HepG2 (cell line): Measurements from ENCODE around the gene GALNT17. TPM values are rescaled to one million over a fixed set of nuclear protein-coding genes. Genes with fewer than 3 reads are reported as not detected.

Experiments
- ATAC-seq: fragments of 200-7000 bp; cut with Tn5 transposase; 3 replicates; pipeline ENCODE4 v1.9.1; 2020; ENCODE audit warnings: mild to moderate bottlenecking, moderate library complexity
- BruUV-seq: library from RNA; stranded (reverse); fragments of 400-500 nt; replicated peaks from 2 replicates; lab custom pipeline; 2021; lab: Mats Ljungman, UMichigan
- CTCF ChIA-PET: fragments of 300-600 bp; formaldehyde crosslinking; extraction: SDS; loops from one replicate; lab custom pipeline; 2021; ENCODE audit warnings: low total read pairs, inconsistent platforms, low intra/inter-chr PET ratio; lab: Yijun Ruan, JAX
- POLR2A ChIA-PET: fragments of 350-600 bp; sonication (Branson Sonifier 250); formaldehyde crosslinking; loops from one replicate; lab custom pipeline; 2020; ENCODE audit warnings: antibody characterized with exemption, inconsistent platforms; lab: Yijun Ruan, JAX
- DNase-seq: peaks from one replicate; pipeline ENCODE4 v3.0.0-alpha.2; 2015; ENCODE audit warnings: low spot score
- FAIRE-seq: peaks from 3 replicates; lab custom pipeline; 2011; peaks lifted over from hg19 to GRCh38; lab: Jason Lieb, UNC
- H2AFZ ChIP-seq: one replicate; pipeline ENCODE4 v1.6.1; 2011; ENCODE audit warnings: low read length, inconsistent platforms
- H3K27ac ChIP-seq: fragments of 300-600 bp; 3 replicates; pipeline ENCODE4 v1.8.0; 2011; ENCODE audit warnings: mixed run types, mild to moderate bottlenecking, mixed read lengths, low read length, inconsistent platforms; ENCODE audit not compliant: insufficient read depth; ENCODE audit errors: extremely low read length
- H3K27me3 ChIP-seq, 2 experiments: fragments of 200-600 bp in 1 of 2; 2 replicates in 1 of 2; 3 replicates in 1 of 2; pipeline versions ENCODE4 v1.6.0 to v1.8.0; 2011; ENCODE audit warnings: low read length in 2 of 2, mild to moderate bottlenecking in 2 of 2, moderate library complexity in 2 of 2, inconsistent platforms in 1 of 2; ENCODE audit not compliant: insufficient read depth in 2 of 2, control insufficient read depth in 1 of 2
- H3K36me3 ChIP-seq, 2 experiments: fragments of 200-600 bp in 1 of 2; replicated peaks in 1 of 2; 2 replicates in 1 of 2; 3 replicates in 1 of 2; pipeline versions ENCODE4 v1.5.1 to v1.8.0; 2011; ENCODE audit warnings: low read length in 2 of 2, inconsistent platforms in 1 of 2; ENCODE audit not compliant: insufficient read depth in 2 of 2, control insufficient read depth in 1 of 2
- H3K4me1 ChIP-seq: 2 replicates; pipeline ENCODE4 v1.5.1; 2012; ENCODE audit warnings: low read length, inconsistent platforms; ENCODE audit not compliant: insufficient read depth
- H3K4me2 ChIP-seq: 2 replicates; pipeline ENCODE4 v1.6.0; 2011; ENCODE audit warnings: low read depth, low read length, inconsistent platforms
- H3K4me3 ChIP-seq, 3 experiments: fragments of 200-600 bp in 1 of 3; sonication (generic), shearing (Covaris generic) in 1 of 3; replicated peaks in 1 of 3; 2 replicates each; pipeline ENCODE4 v1.5.1; 2011 to 2016; ENCODE audit warnings: low read length in 3 of 3, inconsistent platforms in 2 of 3, low read depth in 2 of 3, mild to moderate bottlenecking in 2 of 3, control low read depth in 1 of 3, mixed read lengths in 1 of 3; ENCODE audit not compliant: insufficient read depth in 1 of 3
- H3K79me2 ChIP-seq: one replicate; pipeline ENCODE4 v1.6.1; 2011; ENCODE audit warnings: low read length, inconsistent platforms; ENCODE audit not compliant: insufficient read depth
- H3K9ac ChIP-seq: 2 replicates; pipeline ENCODE4 v1.6.0; 2011; ENCODE audit warnings: mild to moderate bottlenecking, low read depth, low read length, inconsistent platforms; ENCODE audit not compliant: insufficient read depth
- H3K9me3 ChIP-seq: 2 replicates; pipeline ENCODE4 v1.5.1; 2012; ENCODE audit warnings: mild to moderate bottlenecking, low read length
- H4K20me1 ChIP-seq: 2 replicates; pipeline ENCODE4 v1.6.0; 2011; ENCODE audit warnings: inconsistent platforms, mild to moderate bottlenecking, low read length, moderate library complexity; ENCODE audit not compliant: insufficient read depth
- CHCHD3 ChIP-seq: sonication (generic); formaldehyde crosslinking; IDR thresholded peaks from 2 replicates; pipeline ENCODE4 v1.8.0; 2022; ENCODE audit warnings: mild to moderate bottlenecking, missing genetic modification reagents, moderate library complexity
- CHD4 ChIP-seq: fragments of 200-600 bp; sonication (generic); IDR thresholded peaks from 2 replicates; pipeline ENCODE4 v1.7.0; 2017; ENCODE audit warnings: mild to moderate bottlenecking, low read length, borderline replicate concordance
- FLYWCH1 ChIP-seq: sonication (generic); formaldehyde crosslinking; IDR thresholded peaks from 2 replicates; pipeline ENCODE4 v1.8.1; 2023; ENCODE audit warnings: mild to moderate bottlenecking, missing genetic modification reagents
- KLF11 ChIP-seq: IDR thresholded peaks from 2 replicates; pipeline ENCODE4 v1.6.1; 2016; ENCODE audit warnings: missing compliant biosample characterization
- SRF ChIP-seq: IDR thresholded peaks from 2 replicates; pipeline ENCODE4 v1.6.1; 2011; ENCODE audit warnings: mild to moderate bottlenecking, low read depth, low read length, moderate library complexity
- TAF15 ChIP-seq: fragments of 200-400 bp; formaldehyde crosslinking; IDR thresholded peaks from one replicate; pipeline ENCODE4 v1.6.1; 2018; ENCODE audit warnings: mild to moderate bottlenecking, low read depth, low read length; ENCODE audit not compliant: poor library complexity, severe bottlenecking
- TSC22D2 ChIP-seq: sonication (generic); formaldehyde crosslinking; IDR thresholded peaks from 2 replicates; pipeline ENCODE4 v1.5.1; 2020; ENCODE audit warnings: missing genetic modification reagents, mild to moderate bottlenecking, borderline replicate concordance
- ZFP1 ChIP-seq: IDR thresholded peaks from 2 replicates; pipeline ENCODE4 v1.6.1; 2016
- ZKSCAN5 ChIP-seq: sonication (generic); formaldehyde crosslinking; IDR thresholded peaks from 2 replicates; pipeline ENCODE4 v1.5.1; 2020; ENCODE audit warnings: mild to moderate bottlenecking, missing genetic modification reagents
- ZNF160 ChIP-seq: sonication (generic); formaldehyde crosslinking; IDR thresholded peaks from 2 replicates; pipeline ENCODE4 v1.8.0; 2022; ENCODE audit warnings: mild to moderate bottlenecking, inconsistent platforms, missing genetic modification reagents
- WGBS: methylation state at CpG from one replicate; pipeline ENCODE4 v1.1.6; 2017; ENCODE audit warnings: low lambda C conversion rate; 5-methylcytosine and 5-hydroxymethylcytosine counted together
- in situ Hi-C: cut with HindIII; loops from 2 replicates; pipeline ENCODE4 v1.10.0; 2017; ENCODE audit warnings: low pct_unique_long_range_greater_than_20kb; ENCODE audit not compliant: extremely low pct_ligation_motif_present
- intact Hi-C: fragments of 100-400 bp; cut with micrococcal nuclease; formaldehyde crosslinking; loops from one replicate; pipeline ENCODE4 v1.10.0; 2022; ENCODE audit not compliant: unreplicated experiment
- polyA plus RNA-seq, 8 experiments: library from polyadenylated mRNA; depleted of rRNA in 3 of 8; stranded (reverse) in 7 of 8; unstranded in 1 of 8; fragments of >200 nt; fragmentation: Illumina TruSeq in 4 of 8; extraction: Trizol in 4 of 8; gene quantifications; 2 replicates each; pipeline versions ENCODE4 v1.2.1 to v1.2.3, GENCODE V29; 2011 to 2016; ENCODE audit warnings: low read depth in 4 of 8, missing spikeins in 1 of 8, mixed read lengths in 1 of 8; ENCODE audit not compliant: insufficient read depth in 1 of 8
- total RNA-seq, 5 experiments: library from RNA; depleted of rRNA; stranded (reverse); fragments of >200 nt; fragmentation: Illumina TruSeq; extraction: Trizol; gene quantifications; 2 replicates each; pipeline ENCODE4 v1.2.3, GENCODE V29; 2016; ENCODE audit warnings: low read depth in 1 of 5
- TF ChIP-seq, protein P1 (sequence below): sonication (generic); formaldehyde crosslinking; IDR thresholded peaks from 2 replicates; pipeline ENCODE4 v1.4.0; 2020; ENCODE audit warnings: missing genetic modification reagents, borderline replicate concordance
- TF ChIP-seq, protein P2 (sequence below), 2 experiments: fragments of 450-650 bp in 1 of 2; sonication (generic) in 1 of 2; formaldehyde crosslinking in 1 of 2; IDR thresholded peaks; 2 replicates each; pipeline versions ENCODE4 v1.6.1 to v1.8.0; 2016 to 2022; ENCODE audit warnings: antibody characterized with exemption in 1 of 2, mild to moderate bottlenecking in 1 of 2, missing genetic modification reagents in 1 of 2

GALNT17 gene
- total and polyA plus RNA-seq, 2 of the 13 experiments (the other 11 are each of a cell fraction or from before 2014, with no cell fraction given): not detected

DNA sequence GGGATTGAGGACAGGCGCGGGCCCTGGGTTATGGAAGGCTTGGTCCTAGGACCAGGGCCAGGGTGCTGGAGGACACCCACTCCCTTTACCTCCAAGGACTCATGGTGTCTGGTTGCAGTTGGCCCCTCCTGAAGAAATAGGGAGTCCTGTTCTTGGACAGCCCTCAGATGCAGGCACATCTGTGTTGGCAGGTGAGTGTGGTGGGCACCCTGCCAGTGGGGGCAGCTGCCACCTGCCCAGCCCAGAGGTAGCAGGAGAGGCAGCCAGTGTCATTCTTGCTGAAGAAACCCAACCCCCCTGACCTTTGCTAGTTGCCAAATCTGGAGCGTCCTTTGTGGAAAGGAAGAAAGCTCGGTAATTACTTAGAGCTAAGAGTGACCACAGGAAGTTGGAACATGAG, 8.3 kb downstream of the GALNT17 start:
- intact Hi-C loops (no loop called here), in situ Hi-C loops (no loop called here)
- CTCF ChIA-PET: no interaction called here
- no peak overlapping the region for H3K9ac ChIP-seq
- no peak overlapping the region for H3K27ac ChIP-seq
- POLR2A ChIA-PET: no interaction called here
- BruUV-seq: no TSS peak
- ATAC-seq (no peak), DNase-seq (no peak), FAIRE-seq (no peak)
- no peaks in the 10 kb centered on the region; a peak in 1 of 5 replicates for H3K27me3 ChIP-seq
- no peaks in the 10 kb centered on the region for H3K36me3 ChIP-seq
- H3K4me2 ChIP-seq: no peak overlapping the region
- no peak overlapping the region for H3K4me3 ChIP-seq
- WGBS: 21% methylated on average over 2 of the region's 4 CpGs
- H3K79me2 ChIP-seq: no peaks in the 10 kb centered on the region
- no peaks in the 10 kb centered on the region for H3K9me3 ChIP-seq
- H4K20me1 ChIP-seq: no peaks in the 10 kb centered on the region
- no peak overlapping the region for H2AFZ ChIP-seq
- H3K4me1 ChIP-seq: no peaks in the 10 kb centered on the region
- TF ChIP-seq SRF: no peak
- no peak for TF ChIP-seq TAF15
- no peak for TF ChIP-seq TSC22D2 (CRISPR knock-in tag)
- no peak for TF ChIP-seq ZFP1
- TF ChIP-seq, protein P1, sequence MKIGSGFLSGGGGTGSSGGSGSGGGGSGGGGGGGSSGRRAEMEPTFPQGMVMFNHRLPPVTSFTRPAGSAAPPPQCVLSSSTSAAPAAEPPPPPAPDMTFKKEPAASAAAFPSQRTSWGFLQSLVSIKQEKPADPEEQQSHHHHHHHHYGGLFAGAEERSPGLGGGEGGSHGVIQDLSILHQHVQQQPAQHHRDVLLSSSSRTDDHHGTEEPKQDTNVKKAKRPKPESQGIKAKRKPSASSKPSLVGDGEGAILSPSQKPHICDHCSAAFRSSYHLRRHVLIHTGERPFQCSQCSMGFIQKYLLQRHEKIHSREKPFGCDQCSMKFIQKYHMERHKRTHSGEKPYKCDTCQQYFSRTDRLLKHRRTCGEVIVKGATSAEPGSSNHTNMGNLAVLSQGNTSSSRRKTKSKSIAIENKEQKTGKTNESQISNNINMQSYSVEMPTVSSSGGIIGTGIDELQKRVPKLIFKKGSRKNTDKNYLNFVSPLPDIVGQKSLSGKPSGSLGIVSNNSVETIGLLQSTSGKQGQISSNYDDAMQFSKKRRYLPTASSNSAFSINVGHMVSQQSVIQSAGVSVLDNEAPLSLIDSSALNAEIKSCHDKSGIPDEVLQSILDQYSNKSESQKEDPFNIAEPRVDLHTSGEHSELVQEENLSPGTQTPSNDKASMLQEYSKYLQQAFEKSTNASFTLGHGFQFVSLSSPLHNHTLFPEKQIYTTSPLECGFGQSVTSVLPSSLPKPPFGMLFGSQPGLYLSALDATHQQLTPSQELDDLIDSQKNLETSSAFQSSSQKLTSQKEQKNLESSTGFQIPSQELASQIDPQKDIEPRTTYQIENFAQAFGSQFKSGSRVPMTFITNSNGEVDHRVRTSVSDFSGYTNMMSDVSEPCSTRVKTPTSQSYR (CRISPR knock-in tag): no peak
- no peak for TF ChIP-seq FLYWCH1
- TF ChIP-seq CHCHD3: no peak
- TF ChIP-seq ZKSCAN5 (CRISPR knock-in tag): no peak
- no peak for TF ChIP-seq CHD4
- TF ChIP-seq, protein P2, sequence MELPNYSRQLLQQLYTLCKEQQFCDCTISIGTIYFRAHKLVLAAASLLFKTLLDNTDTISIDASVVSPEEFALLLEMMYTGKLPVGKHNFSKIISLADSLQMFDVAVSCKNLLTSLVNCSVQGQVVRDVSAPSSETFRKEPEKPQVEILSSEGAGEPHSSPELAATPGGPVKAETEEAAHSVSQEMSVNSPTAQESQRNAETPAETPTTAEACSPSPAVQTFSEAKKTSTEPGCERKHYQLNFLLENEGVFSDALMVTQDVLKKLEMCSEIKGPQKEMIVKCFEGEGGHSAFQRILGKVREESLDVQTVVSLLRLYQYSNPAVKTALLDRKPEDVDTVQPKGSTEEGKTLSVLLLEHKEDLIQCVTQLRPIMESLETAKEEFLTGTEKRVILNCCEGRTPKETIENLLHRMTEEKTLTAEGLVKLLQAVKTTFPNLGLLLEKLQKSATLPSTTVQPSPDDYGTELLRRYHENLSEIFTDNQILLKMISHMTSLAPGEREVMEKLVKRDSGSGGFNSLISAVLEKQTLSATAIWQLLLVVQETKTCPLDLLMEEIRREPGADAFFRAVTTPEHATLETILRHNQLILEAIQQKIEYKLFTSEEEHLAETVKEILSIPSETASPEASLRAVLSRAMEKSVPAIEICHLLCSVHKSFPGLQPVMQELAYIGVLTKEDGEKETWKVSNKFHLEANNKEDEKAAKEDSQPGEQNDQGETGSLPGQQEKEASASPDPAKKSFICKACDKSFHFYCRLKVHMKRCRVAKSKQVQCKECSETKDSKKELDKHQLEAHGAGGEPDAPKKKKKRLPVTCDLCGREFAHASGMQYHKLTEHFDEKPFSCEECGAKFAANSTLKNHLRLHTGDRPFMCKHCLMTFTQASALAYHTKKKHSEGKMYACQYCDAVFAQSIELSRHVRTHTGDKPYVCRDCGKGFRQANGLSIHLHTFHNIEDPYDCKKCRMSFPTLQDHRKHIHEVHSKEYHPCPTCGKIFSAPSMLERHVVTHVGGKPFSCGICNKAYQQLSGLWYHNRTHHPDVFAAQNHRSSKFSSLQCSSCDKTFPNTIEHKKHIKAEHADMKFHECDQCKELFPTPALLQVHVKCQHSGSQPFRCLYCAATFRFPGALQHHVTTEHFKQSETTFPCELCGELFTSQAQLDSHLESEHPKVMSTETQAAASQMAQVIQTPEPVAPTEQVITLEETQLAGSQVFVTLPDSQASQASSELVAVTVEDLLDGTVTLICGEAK (IDR thresholded peaks at IDR 0.05): no peak
- TF ChIP-seq, protein P2 (CRISPR knock-in tag; IDR thresholded peaks at IDR 0.05): no peak
- no peak for TF ChIP-seq ZNF160
- no peak for TF ChIP-seq KLF11 (CRISPR knock-in tag)
